ENCODE measurements around the gene NRXN3. TPM values are rescaled to one million over a fixed set of nuclear protein-coding genes. Genes with fewer than 3 reads are reported as not detected.

NRXN3 gene
- total RNA-seq, 1 experiment from 2014 or later, result not detected

DNA sequence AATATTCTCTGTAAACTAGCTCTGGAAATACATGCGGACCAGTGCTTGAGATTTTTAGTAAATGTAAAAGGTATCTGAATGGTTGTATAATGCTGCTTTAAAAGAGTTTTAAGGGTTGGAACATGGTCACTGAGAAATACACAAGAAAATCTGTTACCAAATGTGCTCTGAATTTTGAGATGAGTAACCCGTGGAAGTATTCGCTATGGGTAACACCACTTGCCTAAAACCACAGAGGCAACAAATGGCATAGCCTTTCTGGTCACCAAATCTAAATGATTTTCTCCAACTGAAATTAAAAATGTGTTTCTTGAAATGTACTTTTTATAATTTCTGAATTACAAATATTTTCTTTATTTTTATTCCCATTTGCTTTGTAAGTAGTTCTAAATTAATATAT, 1295.5 kb downstream of the NRXN3 start:
- in situ Hi-C loops (cut with HindIII; ENCODE audit: low sequenced_read_pairs), result no loop called here
- DNase-seq (ENCODE audit: low spot score), result no peak

DNA sequence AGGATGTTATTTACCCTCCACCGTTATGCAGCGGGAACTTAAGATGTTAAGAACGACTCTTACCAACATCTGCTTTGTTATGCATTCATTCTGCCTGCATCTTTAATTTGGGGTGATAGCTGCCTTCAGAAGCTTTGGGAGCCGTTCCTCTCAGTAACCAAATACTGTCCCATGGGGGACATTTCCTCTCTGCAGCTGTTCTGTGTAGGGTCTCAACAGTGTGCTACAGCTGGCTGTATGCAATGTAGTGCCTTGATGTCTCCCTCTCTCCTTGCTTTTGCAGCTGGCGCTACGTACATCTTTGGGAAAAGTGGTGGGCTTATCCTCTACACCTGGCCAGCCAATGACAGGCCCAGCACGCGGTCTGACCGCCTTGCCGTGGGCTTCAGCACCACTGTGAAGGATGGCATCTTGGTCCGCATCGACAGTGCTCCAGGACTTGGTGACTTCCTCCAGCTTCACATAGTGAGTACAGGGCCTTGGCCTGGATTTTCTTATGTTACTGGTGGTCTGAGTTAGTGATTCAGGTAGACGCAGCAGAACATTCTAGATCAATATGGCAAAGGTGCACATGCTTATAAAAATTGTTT, 1296.9 kb downstream of the NRXN3 start:
- DNase-seq (ENCODE audit: low spot score), result no peak
- in situ Hi-C loops (cut with HindIII; ENCODE audit: low sequenced_read_pairs), result no loop called here

GRCh38 chr14:79467835-79468234, 1297.7 kb downstream of the NRXN3 start:
- DNase-seq (ENCODE audit: low spot score), result no peak
- in situ Hi-C loops (cut with HindIII; ENCODE audit: low sequenced_read_pairs), result no loop called here

DNA sequence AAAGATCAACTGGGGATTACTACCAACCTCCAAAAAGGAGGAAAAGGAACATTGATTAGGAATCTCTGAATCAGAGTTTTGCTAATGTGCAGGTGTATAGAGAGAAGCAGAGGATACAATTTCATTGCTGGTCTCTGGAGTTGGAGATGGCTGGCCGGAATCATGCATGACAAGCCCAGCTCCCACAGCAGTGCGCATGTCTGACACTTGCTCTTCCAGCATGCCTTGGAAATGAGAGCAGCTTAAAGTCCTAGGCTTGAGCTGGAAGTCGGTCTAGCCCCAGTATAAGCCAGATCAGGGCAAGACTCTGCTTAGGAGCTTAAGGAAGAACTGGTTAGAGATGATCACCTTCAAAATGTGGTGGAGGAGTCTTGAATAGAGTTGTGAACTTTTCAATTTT, 1298.3 kb downstream of the NRXN3 start:
- DNase-seq (ENCODE audit: low spot score), result no peak
- in situ Hi-C loops (cut with HindIII; ENCODE audit: low sequenced_read_pairs), result no loop called here

DNA sequence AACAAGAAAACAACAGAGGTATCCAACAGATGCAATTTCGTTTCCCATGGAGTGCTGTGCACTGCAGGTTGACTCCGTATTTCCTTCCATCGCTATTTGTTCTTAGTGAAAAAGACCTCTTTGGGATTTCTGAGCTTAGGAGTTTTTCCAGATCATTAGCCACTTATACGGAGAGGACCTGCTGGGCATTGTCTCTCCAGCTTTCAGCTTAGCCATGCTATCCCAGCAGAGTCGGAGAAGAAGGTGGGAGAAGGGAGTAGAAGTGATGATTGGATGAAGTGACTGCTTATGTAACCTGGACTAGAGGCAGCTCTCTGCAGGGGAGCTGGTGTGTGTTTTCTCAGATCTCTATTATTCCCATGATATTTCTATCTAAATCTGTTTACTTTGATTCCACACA, 1303.5 kb downstream of the NRXN3 start:
- DNase-seq (ENCODE audit: low spot score), result peak; percentile 86
- in situ Hi-C loops (cut with HindIII; ENCODE audit: low sequenced_read_pairs), result no loop called here

DNA sequence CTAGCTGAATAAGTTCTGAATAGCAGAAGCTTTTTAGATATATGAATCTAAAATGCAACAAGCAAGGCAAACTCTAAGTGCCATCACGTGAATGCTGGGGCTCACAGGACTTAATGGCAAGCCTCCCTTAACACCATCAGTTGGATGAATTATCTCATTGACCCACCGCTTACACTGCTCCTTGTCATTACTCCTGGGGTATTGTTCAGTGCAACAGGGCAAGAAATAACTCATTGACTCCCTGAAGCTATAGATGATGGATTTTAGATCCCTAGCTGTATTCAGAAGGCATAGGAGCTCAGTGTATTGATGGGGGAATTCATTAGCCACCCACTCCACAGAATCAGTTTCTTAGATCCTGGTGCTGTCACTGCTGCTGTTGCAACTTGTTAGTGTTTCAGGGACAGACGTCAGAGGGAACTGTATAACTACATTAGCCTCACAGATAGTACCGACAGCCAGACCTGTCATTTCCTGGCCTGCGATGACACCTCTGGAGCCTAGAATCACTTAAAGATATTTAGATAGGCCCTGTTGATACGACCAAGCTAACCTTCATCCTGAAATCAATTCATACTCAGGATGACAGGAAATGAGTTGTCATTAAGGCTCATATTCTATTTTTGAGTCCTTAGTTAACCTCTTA, 1305.8 kb downstream of the NRXN3 start:
- no peak for DNase-seq (ENCODE audit: low spot score)
- in situ Hi-C loops (cut with HindIII; ENCODE audit: low sequenced_read_pairs), result no loop called here

- in situ Hi-C loops (cut with HindIII; ENCODE audit: low sequenced_read_pairs), result no loop called here
- DNase-seq (ENCODE audit: low spot score), result no peak
Measured at GRCh38 chr14:79476552-79476951, 1306.4 kb downstream of the NRXN3 start.

GRCh38 chr14:79480212-79480611, 1310.0 kb downstream of the NRXN3 start:
- in situ Hi-C loops (cut with HindIII; ENCODE audit: low sequenced_read_pairs), result no loop called here
- DNase-seq (ENCODE audit: low spot score), result no peak

DNA sequence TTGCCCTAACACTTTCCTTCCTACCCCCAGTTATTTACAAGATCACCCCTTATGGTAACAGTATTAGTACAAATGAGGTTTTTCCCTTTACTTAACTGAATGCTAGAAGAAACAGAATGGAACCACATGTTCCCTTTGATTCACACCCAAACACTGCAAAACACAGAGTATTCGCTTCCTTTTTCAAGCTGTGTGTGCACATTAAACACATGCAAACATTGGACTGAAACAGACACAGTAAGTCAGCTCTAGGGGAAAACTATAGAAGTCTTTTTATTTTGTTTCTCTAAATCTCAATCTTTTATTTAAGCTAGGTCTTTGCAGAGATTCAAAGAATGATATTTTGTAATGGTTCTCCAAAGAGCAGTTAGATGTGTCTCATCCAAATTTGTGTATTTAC, 1312.7 kb downstream of the NRXN3 start:
- in situ Hi-C loops (cut with HindIII; ENCODE audit: low sequenced_read_pairs), result no loop called here
- no peak for DNase-seq (ENCODE audit: low spot score)

DNA sequence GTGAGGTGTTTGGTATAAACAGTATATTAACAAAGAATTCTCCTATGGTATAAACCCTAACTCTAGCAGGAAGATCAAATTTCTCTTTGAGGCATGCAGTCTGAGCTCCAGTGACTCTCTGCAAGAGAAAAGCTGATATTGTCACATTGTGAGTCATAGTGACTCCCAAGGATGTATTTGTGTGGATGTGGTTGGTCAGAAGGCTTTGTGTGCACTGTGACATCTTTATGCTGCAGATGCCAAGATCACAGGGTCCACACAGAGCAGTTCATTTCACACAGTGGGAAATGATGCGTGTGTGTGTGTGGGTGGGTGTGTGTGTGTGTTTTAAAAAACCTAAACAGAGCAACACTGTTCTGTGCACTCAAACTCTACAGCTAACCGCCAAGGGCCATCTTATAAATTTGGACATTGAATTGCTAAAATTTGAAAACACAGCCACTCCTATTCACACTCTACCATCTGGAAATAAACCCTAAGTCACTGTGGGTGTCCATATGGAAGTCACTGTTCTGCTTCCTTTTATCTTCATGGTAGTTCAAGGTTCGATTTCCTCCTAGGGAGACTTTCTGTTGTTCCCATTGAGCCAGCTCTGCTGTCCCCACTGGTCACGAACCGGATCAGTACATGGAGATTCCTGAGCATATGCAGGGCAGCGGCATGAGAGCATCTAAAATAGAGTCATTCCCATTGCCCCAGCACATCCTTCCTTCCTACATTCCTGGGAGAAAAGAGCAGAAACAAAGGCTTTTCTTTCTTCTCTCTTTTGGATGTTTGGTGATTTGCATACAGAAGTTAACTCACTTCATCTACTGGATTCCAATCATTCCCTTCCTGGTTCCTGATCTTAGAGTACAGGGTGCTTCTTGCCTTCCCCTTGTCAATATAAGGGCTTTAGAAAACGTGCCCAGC, 1313.6 kb downstream of the NRXN3 start:
- in situ Hi-C loops (cut with HindIII; ENCODE audit: low sequenced_read_pairs), result no loop called here
- no peak for DNase-seq (ENCODE audit: low spot score)

DNA sequence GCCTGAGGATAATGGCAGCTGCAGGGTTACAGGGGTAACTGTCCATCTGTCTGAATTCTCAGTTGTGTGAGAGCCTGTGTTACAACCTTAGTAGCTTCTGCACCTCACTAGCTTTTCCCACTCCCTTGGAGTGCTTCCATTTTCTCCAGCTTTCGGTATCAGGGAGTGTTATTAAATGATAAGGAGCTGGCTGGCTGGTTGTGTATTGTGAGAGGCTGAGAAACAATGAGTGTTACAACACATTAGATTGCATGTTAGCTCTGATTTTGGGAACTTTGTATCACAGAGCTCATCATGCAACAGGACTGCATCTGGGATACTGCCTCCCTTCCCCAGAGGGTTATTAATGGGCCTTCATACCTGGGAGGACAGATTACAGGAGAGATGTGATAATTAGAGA, 1317.5 kb downstream of the NRXN3 start:
- DNase-seq (ENCODE audit: low spot score), result no peak
- in situ Hi-C loops (cut with HindIII; ENCODE audit: low sequenced_read_pairs), result no loop called here

GRCh38 chr14:79491161-79491560, 1321.0 kb downstream of the NRXN3 start:
- in situ Hi-C loops (cut with HindIII; ENCODE audit: low sequenced_read_pairs), result no loop called here
- no peak for DNase-seq (ENCODE audit: low spot score)

- in situ Hi-C loops (cut with HindIII; ENCODE audit: low sequenced_read_pairs), result no loop called here
Measured at GRCh38 chr14:79493081-79493645, 1323.0 kb downstream of the NRXN3 start.

GRCh38 chr14:79496701-79497100, 1326.5 kb downstream of the NRXN3 start:
- no peak for DNase-seq (ENCODE audit: low spot score)
- in situ Hi-C loops (cut with HindIII; ENCODE audit: low sequenced_read_pairs), result no loop called here

More at GRCh38 chr14:79493081-79493645, 1323.0 kb downstream of the NRXN3 start:
- no peak for DNase-seq (ENCODE audit: low spot score)

DNA sequence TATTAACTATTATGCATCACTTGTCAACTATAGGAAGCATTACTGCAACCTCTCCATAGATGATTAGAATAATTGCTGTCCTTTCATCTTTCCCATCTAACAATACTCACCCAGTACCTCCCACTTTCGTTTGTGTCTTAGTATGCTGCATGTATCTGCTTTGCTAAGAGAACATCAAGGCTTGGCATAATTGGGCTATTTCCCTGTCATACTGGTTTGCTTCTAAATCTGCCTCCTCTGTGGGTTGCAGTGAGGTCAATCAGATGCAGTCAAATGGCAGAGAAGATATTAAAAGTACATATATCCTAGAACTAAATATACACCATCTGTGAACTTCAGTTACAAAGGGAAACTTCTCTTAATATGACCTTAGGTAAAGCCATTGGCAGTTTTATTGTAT, 1330.3 kb downstream of the NRXN3 start:
- in situ Hi-C loops (cut with HindIII; ENCODE audit: low sequenced_read_pairs), result no loop called here

DNA sequence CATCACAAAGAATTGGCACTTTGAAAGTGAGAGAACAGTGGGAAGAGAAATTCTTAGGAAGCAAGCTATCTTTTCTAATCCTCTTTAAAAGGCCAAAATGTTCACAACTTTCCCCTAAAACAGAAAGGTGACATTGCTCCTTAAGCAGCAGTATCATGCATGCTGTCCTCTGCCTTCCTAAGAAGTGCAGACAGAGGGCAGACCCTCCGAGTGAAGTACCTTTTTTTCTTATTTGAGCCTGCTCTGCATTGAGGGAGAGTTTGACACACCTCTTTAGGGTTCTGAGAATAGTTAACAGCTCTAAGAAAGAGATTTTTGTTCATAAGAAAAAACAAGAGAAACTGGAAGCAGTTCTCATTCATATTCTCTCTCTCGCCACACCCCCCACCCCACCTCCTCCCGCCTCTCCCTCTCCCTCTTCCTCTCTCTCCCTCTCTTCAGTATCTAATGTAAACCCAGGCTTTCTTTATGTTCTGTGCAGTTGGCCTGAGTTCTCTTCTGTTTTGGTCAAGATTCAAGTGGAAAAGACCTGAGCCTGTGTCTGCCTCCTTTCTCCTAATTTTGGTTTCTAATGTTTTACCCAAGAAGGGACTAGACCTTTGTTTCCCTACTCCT, 1332.1 kb downstream of the NRXN3 start:
- in situ Hi-C loops (cut with HindIII; ENCODE audit: low sequenced_read_pairs), result no loop called here
- DNase-seq (ENCODE audit: low spot score), result peak; percentile 40

More for the DNA sequence above, 1330.3 kb downstream of the NRXN3 start:
- no peak for DNase-seq (ENCODE audit: low spot score)

- in situ Hi-C loops (cut with HindIII; ENCODE audit: low sequenced_read_pairs), result no loop called here
Measured at GRCh38 chr14:79502751-79503148, 1332.6 kb downstream of the NRXN3 start.

DNA sequence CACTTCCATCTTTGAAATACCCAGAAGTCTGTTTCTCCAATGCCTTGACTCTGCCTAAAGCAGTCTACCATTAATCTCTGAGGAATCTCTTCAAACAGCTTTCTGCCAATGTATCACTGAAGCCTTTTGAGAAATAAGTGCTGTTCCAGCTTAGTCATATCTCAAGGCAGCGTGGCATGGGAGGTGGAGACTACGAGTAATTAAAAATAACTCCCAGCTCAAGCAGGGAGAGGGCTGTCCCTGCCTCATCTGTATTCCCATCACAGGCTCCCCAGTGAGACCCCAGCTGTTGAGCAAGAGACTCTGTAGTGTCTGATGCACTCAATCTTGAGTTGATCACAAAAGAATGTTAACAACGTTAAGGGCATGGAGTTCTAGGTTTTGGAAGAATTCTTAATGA, 1340.5 kb downstream of the NRXN3 start:
- no peak for DNase-seq (ENCODE audit: low spot score)
- in situ Hi-C loops (cut with HindIII; ENCODE audit: low sequenced_read_pairs), result no loop called here

More at GRCh38 chr14:79502751-79503148, 1332.6 kb downstream of the NRXN3 start:
- peak; percentile 56 for DNase-seq (ENCODE audit: low spot score)

DNA sequence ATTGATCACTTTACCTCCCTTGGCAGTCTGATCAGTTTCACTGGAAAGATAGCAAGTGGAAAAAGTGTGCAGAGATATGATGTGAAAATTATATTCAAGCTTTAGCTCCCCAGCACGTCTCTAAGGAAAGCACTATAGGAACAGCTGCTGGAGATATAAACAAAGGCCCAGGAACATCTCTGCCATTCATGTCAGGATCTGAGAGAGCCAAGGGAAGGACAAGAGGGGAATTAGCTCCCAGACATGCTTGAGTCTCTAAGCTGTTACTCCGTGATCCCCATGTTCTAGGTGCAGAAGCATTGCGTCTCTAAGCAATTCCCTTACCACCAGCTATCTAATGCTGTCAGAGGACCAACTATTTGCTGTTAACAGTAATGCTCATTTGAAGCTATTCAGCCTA, 1341.0 kb downstream of the NRXN3 start:
- no peak for DNase-seq (ENCODE audit: low spot score)
- in situ Hi-C loops (cut with HindIII; ENCODE audit: low sequenced_read_pairs), result no loop called here

All from G401 (cell line).